GM23338 (cell line): Measurements from ENCODE around the gene PNMA1.

Experiments used
- CTCF ChIP-seq, 2 experiments: fragments of 200-600 bp in 1 of 2; sonication (generic) in 1 of 2; conservative IDR thresholded peaks; 2 replicates each; pipeline versions ENCODE4 v1.5.1 to v1.6.1; 2016 to 2017; ENCODE audit warnings: antibody characterized with exemption in 2 of 2, low read depth in 2 of 2, mild to moderate bottlenecking in 2 of 2, moderate library complexity in 1 of 2
- EZH2 ChIP-seq: fragments of 200-600 bp; sonication (generic); IDR thresholded peaks from one replicate; pipeline ENCODE4 v1.8.0; 2017; ENCODE audit warnings: antibody characterized with exemption, mild to moderate bottlenecking, low read depth; ENCODE audit not compliant: unreplicated experiment
- POLR2AphosphoS5 ChIP-seq: IDR thresholded peaks from 2 replicates; pipeline ENCODE4 v1.6.1; 2016; ENCODE audit warnings: antibody characterized with exemption, low read depth
- TF ChIP-seq, protein P1 (sequence below): IDR thresholded peaks from one replicate; pipeline ENCODE4 v1.6.1; 2018; ENCODE audit warnings: antibody characterized with exemption; ENCODE audit not compliant: unreplicated experiment

DNA sequence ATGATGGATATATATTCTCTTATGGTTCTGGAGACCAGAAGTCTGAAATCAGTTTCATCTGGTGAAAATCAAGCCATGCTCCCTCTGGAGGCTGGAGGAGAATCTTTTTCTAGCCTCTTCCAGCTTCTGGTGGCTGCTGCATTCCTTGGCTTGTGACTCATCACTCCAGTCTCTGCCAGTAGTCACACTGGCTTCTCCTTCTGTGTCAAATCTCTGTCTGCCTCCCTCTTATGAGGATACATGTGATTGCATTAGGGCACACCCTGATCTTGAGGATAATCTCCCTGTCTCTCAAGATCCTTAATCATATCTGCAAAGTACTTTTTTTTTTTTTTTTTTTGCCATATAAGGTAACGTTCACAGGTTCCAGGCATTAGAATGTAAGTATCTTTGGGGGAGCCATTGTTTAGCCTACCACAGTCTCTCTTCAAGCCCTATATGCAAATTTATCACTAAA, 51.7 kb downstream of the PNMA1 start:
- no peak for TF ChIP-seq EZH2
- TF ChIP-seq POLR2AphosphoS5 = no peak
- TF ChIP-seq CTCF (conservative IDR thresholded peaks at IDR 0.05; ENCODE audit: low read depth in 2 of 2) = peak; percentile 55 to 57
- TF ChIP-seq, protein P1, sequence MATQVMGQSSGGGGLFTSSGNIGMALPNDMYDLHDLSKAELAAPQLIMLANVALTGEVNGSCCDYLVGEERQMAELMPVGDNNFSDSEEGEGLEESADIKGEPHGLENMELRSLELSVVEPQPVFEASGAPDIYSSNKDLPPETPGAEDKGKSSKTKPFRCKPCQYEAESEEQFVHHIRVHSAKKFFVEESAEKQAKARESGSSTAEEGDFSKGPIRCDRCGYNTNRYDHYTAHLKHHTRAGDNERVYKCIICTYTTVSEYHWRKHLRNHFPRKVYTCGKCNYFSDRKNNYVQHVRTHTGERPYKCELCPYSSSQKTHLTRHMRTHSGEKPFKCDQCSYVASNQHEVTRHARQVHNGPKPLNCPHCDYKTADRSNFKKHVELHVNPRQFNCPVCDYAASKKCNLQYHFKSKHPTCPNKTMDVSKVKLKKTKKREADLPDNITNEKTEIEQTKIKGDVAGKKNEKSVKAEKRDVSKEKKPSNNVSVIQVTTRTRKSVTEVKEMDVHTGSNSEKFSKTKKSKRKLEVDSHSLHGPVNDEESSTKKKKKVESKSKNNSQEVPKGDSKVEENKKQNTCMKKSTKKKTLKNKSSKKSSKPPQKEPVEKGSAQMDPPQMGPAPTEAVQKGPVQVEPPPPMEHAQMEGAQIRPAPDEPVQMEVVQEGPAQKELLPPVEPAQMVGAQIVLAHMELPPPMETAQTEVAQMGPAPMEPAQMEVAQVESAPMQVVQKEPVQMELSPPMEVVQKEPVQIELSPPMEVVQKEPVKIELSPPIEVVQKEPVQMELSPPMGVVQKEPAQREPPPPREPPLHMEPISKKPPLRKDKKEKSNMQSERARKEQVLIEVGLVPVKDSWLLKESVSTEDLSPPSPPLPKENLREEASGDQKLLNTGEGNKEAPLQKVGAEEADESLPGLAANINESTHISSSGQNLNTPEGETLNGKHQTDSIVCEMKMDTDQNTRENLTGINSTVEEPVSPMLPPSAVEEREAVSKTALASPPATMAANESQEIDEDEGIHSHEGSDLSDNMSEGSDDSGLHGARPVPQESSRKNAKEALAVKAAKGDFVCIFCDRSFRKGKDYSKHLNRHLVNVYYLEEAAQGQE = no peak
